ENCODE data around the gene PLXNA4.

Gene PLXNA4

DNA sequence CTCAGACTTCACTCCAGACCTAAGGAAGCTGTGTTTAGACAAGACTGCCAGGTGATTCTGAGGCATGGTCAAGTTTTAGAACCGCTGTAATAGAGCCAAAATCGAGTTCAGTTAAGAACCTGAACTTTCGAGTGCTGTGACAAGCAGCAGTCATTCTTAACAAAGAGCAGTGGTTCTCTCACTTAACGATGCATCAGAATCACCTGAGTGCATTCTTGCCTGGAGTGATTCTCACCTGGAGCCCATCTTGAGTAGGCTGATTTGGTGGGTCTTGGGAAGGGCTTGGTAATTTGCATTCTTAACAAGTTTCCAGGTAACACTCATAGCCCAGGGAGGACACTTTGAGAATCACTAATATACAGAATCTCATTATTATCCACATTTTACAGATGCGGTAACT, 44.7 kb downstream of the PLXNA4 start:
- no peaks in the 10 kb centered on the region for H3K9me3 ChIP-seq
- H3K36me3 ChIP-seq = 0 out of 2 replicates have a peak, but pooled peaks cover 3% of the 10 kb centered on the region
- H3K4me3 ChIP-seq (ENCODE audit: low read depth, low read length) = no peak overlapping the region
- no peaks in the 10 kb centered on the region for H3K27me3 ChIP-seq
- TF ChIP-seq, protein P1, sequence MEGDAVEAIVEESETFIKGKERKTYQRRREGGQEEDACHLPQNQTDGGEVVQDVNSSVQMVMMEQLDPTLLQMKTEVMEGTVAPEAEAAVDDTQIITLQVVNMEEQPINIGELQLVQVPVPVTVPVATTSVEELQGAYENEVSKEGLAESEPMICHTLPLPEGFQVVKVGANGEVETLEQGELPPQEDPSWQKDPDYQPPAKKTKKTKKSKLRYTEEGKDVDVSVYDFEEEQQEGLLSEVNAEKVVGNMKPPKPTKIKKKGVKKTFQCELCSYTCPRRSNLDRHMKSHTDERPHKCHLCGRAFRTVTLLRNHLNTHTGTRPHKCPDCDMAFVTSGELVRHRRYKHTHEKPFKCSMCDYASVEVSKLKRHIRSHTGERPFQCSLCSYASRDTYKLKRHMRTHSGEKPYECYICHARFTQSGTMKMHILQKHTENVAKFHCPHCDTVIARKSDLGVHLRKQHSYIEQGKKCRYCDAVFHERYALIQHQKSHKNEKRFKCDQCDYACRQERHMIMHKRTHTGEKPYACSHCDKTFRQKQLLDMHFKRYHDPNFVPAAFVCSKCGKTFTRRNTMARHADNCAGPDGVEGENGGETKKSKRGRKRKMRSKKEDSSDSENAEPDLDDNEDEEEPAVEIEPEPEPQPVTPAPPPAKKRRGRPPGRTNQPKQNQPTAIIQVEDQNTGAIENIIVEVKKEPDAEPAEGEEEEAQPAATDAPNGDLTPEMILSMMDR (IDR thresholded peaks at IDR 0.05; ENCODE audit: low read depth, low read length) = no peak
- no peaks in the 10 kb centered on the region for H3K4me1 ChIP-seq
- no peak for DNase-seq

DNA sequence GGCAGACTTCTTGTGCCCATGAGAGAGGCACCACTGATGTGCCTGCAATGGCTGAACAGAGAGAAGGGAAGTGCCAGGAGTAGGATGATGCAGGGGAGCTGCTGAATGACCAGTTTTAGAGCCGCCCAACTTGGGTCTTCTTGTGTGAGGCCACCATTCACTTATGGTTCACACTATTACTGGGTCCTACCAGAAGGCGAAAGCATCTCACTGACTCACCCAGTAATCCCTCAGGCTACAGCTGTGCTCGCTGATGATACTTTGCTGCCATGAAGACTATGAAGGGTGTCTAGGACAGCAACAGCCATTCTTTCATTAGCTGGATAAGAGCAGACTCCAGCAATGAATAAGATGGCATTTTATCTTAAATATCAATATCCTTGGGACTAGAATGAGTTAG, 47.6 kb downstream of the PLXNA4 start:
- H3K4me3 ChIP-seq (ENCODE audit: low read depth, low read length) = no peak overlapping the region
- H3K36me3 ChIP-seq = no peaks in the 10 kb centered on the region
- DNase-seq = no peak
- TF ChIP-seq, protein P1 (IDR thresholded peaks at IDR 0.05; ENCODE audit: low read depth, low read length) = no peak
- H3K9me3 ChIP-seq = no peaks in the 10 kb centered on the region
- H3K4me1 ChIP-seq = no peaks in the 10 kb centered on the region
- H3K27me3 ChIP-seq = no peaks in the 10 kb centered on the region

DNA sequence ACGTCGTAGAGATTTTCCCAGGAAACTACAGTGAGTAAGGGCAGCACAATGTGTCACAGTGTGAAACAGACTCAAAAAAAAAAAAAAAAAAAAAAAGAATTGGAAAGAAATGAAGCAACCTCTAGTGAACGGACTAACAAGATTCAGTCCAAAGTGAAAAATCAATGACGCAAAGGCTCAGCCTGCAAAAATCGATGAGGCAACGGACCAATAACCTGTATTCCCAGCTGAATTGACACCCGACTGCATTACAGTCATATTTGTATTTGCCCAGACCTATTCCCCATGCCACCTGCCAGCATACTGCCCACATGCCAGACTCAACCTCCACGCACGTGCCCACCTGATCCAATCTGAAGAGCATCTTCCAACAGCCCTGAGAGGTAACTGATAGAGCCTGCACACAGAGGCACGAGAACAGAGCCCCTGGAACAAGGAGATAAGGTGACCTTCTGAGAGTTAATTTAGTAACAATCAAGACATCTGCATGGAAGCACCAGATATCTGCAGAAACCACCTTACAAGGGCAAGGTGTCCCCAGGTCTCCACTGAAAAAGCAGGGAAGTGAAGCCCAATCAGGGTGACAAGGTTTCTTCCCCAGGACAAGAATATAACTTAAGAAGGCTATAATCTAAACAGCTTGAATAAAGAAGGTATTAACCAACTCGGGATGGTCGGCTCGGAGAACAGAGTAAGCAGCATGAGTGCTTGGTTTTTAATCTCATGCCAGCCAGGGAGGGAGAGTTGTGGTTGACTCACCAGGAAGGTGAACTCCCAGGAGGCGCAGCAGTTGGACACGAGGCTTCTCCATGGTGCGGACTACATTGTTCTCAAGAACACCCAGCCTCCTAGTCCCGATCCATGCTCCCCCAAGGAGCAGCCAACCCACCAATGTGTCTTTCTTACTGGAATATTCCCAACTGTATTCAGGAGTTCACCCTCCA, 48.5 kb downstream of the PLXNA4 start:
- Histone ChIP-seq H3K4me3 (ENCODE audit: low read depth, low read length) (no peak overlapping the region), H3K27me3 (no peaks in the 10 kb centered on the region), H3K4me1 (no peaks in the 10 kb centered on the region), H3K36me3 (no peaks in the 10 kb centered on the region), H3K9me3 (no peaks in the 10 kb centered on the region)
- TF ChIP-seq, protein P1 (IDR thresholded peaks at IDR 0.05; ENCODE audit: low read depth, low read length) = no peak
- no peak for DNase-seq

DNA sequence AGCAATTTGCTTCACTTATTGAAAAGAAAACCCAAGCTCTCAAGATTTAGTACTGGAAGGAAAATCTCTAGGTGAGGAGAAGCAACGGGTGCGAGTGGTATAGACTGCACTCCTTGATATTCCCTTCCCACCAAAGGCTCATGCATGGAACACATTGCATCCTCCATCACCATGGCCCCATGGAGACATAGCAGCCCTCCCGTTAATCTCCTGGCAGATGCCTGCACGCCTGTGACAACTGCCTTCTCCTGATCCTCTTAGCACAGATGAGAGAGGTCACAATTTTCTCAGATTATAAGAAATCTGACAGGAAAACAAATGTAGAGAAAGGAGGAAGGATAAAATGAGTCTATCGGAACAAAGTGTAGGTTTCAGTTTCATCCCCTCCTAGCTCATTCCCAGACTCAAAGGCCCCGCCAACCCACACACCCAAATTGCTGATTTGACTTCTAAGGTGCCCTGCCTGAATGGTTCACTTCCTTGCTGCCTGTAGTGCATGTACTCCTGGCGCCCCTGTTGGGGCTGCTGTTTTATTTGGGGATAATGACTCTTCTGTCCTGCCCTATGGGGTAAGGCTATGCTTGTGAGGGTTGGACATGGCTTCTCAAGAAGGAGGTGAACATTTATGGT, 50.0 kb downstream of the PLXNA4 start:
- no peak for DNase-seq
- Histone ChIP-seq H3K27me3 (no peaks in the 10 kb centered on the region), H3K36me3 (no peaks in the 10 kb centered on the region), H3K9me3 (no peaks in the 10 kb centered on the region), H3K4me3 (ENCODE audit: low read depth, low read length) (no peak overlapping the region), H3K4me1 (no peaks in the 10 kb centered on the region)
- TF ChIP-seq, protein P1 (IDR thresholded peaks at IDR 0.05; ENCODE audit: low read depth, low read length) = no peak

DNA sequence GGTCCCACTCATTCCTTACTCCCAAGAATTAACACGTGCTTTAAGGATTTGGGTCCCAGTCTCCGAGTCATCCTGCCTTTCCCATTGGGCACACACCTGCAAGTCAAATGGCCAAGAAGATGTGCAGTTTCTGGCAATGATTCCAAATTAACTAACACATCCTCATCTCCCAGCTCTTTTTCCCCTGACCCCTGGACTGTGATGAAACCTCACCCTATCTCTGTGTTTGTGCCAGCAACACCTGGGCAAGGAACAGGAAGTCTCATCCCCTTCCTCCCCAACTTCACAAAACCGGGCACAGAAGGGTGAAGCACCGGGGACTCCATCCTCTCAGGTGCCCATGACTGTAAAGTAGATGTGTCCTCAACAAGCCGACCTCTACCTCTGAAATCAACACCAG, 54.8 kb downstream of the PLXNA4 start:
- TF ChIP-seq, protein P1 (IDR thresholded peaks at IDR 0.05; ENCODE audit: low read depth, low read length) = no peak
- Histone ChIP-seq H3K4me1 (no peaks in the 10 kb centered on the region; the same call in 1 of the 2 replicates), H3K9me3 (no peaks in the 10 kb centered on the region), H3K27me3 (no peaks in the 10 kb centered on the region), H3K36me3 (no peaks in the 10 kb centered on the region), H3K4me3 (ENCODE audit: low read depth, low read length) (no peak overlapping the region)
- no peak for DNase-seq
